GM12892 (cell line): Measurements from ENCODE around the gene EXOC4.

ENCODE experiments used
- POLR2A ChIP-seq: IDR thresholded peaks from 2 replicates; pipeline ENCODE4 v1.6.1; 2011; ENCODE audit warnings: low read depth, low read length, control low read depth
- POLR2AphosphoS5 ChIP-seq: IDR thresholded peaks from 2 replicates; pipeline ENCODE4 v1.6.1; 2011; ENCODE audit warnings: low read depth, low read length, control low read depth
- TAF1 ChIP-seq: IDR thresholded peaks from 2 replicates; pipeline ENCODE4 v1.6.1; 2011; ENCODE audit warnings: low read depth, mild to moderate bottlenecking, control low read depth, low read length, borderline replicate concordance

GRCh38 chr7:134056816-134057215 is 803.9 kb downstream of the EXOC4 start:
- TF ChIP-seq POLR2A = no peak
- no peak for TF ChIP-seq TAF1
- TF ChIP-seq POLR2AphosphoS5 = no peak
